ENCODE results near the gene VWA7. TPM values are rescaled to one million over a fixed set of nuclear protein-coding genes. Genes with fewer than 3 reads are reported as not detected.

Gene VWA7
- total and polyA plus RNA-seq, 4 experiments from 2014 or later = 1.00 to 2.5 (median 1.4) TPM

GRCh38 chr6:31725502-31726350 is 51.4 kb downstream of the VWA7 start:
- H3K27me3 Mint-ChIP-seq = peaks cover 0 to 2% of the 10 kb centered on the region in 2 donors
- Histone ChIP-seq H3K27ac (ENCODE audit: low read depth, low read length) (no peak overlapping the region), H3K4me3 (ENCODE audit: low read length in 2 of 2) (no peak overlapping the region), H3K27me3 (ENCODE audit: insufficient read depth, low read length) (no peaks in the 10 kb centered on the region), H3K9me3 (ENCODE audit: control insufficient read depth in 1 of 2, low read length in 2 of 2) (no peaks in the 10 kb centered on the region), H3K36me3 (ENCODE audit: insufficient read depth, low read length) (peaks cover 4% of the 10 kb centered on the region), H3K4me1 (ENCODE audit: insufficient read depth, low read length) (peaks cover 43% of the 10 kb centered on the region)
- H3K4me1 Mint-ChIP-seq = peaks cover 19 to 55% (median 32%) of the 10 kb centered on the region in 4 donors
- no peak overlapping the region for H3K4me3 Mint-ChIP-seq
- ChIA-PET POLR2A (ENCODE audit: partially characterized antibody) (interaction anchor here (1.0 to 7.6 kb wide), 3 partner anchors 12 to 92 kb away, joined by 3 to 77 read pairs (median 5); partner anchors contain the start of genes CLIC1 and MSH5), CTCF (ENCODE audit: partially characterized antibody) (interaction anchor here (1.0 to 17.2 kb wide), 6 partner anchors 31 to 128 kb away, joined by 3 to 173 read pairs (median 3); partner anchors contain the start of genes VARS1 and VWA7)
- H3K36me3 Mint-ChIP-seq = peaks cover 10 to 12% of the 10 kb centered on the region in 2 donors
- peak overlapping the region in 5 of 7 donors; percentile 12 to 63 (median 53) for H3K27ac Mint-ChIP-seq
- no peak for DNase-seq
- no peaks in the 10 kb centered on the region for H3K9me3 Mint-ChIP-seq
- intact Hi-C loops (cut with micrococcal nuclease) = no loop called here

- Histone ChIP-seq H3K4me3 (ENCODE audit: low read length in 2 of 2) (no peak overlapping the region), H3K4me1 (ENCODE audit: insufficient read depth, low read length) (peaks cover 34% of the 10 kb centered on the region), H3K9me3 (ENCODE audit: control insufficient read depth in 1 of 2, low read length in 2 of 2) (no peaks in the 10 kb centered on the region), H3K36me3 (ENCODE audit: insufficient read depth, low read length) (no peaks in the 10 kb centered on the region), H3K27me3 (ENCODE audit: insufficient read depth, low read length) (no peaks in the 10 kb centered on the region), H3K27ac (ENCODE audit: low read depth, low read length) (no peak overlapping the region)
- ChIA-PET POLR2A (ENCODE audit: partially characterized antibody) (interaction anchor here (1.0 to 7.6 kb wide), 2 partner anchors 14 to 93 kb away, joined by 3 to 77 read pairs; partner anchors contain the start of genes CLIC1 and MSH5), CTCF (ENCODE audit: partially characterized antibody) (interaction anchor here (1.0 to 1.6 kb wide), 2 partner anchors 72 to 106 kb away, joined by 3 to 4 read pairs; partner anchors contain the start of gene VARS1)
- intact Hi-C loops (cut with micrococcal nuclease) = no loop called here
- peaks cover 0 to 4% of the 10 kb centered on the region in 2 donors for H3K36me3 Mint-ChIP-seq
- peak overlapping the region in 2 of 7 donors; percentile 32 to 65 for H3K27ac Mint-ChIP-seq
- no peak for DNase-seq
- peaks cover 12 to 41% (median 21%) of the 10 kb centered on the region in 4 donors for H3K4me1 Mint-ChIP-seq
- H3K9me3 Mint-ChIP-seq = no peaks in the 10 kb centered on the region
- no peak overlapping the region for H3K4me3 Mint-ChIP-seq
- H3K27me3 Mint-ChIP-seq = peaks cover 0 to 2% of the 10 kb centered on the region in 2 donors
Observed at GRCh38 chr6:31723980-31724691, 53.0 kb downstream of the VWA7 start.

- Mint-ChIP-seq H3K9me3 (no peaks in the 10 kb centered on the region), H3K27ac (peak within 1 kb of the TSS in 1 of 7 donors; percentile 32), H3K4me1 (peaks cover 11 to 34% (median 19%) of the 10 kb centered on the region in 4 donors), H3K4me3 (no peak within 1 kb of the TSS), H3K27me3 (peaks cover 0 to 2% of the 10 kb centered on the region in 2 donors), H3K36me3 (peaks cover 0 to 4% of the 10 kb centered on the region in 2 donors)
- Histone ChIP-seq H3K27ac (ENCODE audit: low read depth, low read length) (no peak within 1 kb of the TSS), H3K9me3 (ENCODE audit: control insufficient read depth in 1 of 2, low read length in 2 of 2) (no peaks in the 10 kb centered on the region), H3K27me3 (ENCODE audit: insufficient read depth, low read length) (no peaks in the 10 kb centered on the region), H3K4me3 (ENCODE audit: low read length in 2 of 2) (no peak within 1 kb of the TSS), H3K36me3 (ENCODE audit: insufficient read depth, low read length) (no peaks in the 10 kb centered on the region), H3K4me1 (ENCODE audit: insufficient read depth, low read length) (peaks cover 27% of the 10 kb centered on the region)
- ChIA-PET CTCF (ENCODE audit: partially characterized antibody) (interaction anchor here (1.1 to 1.6 kb wide), 4 partner anchors 9 to 107 kb away, joined by 3 to 4 read pairs (median 3); no protein-coding TSS in a partner anchor), POLR2A (ENCODE audit: partially characterized antibody) (interaction anchor here (1.0 kb wide), 1 partner anchor 91 kb away, joined by 4 read pairs; no protein-coding TSS in a partner anchor)
- no peak for DNase-seq
- intact Hi-C loops (cut with micrococcal nuclease) = no loop called here
Observed at GRCh38 chr6:31723245-31723979, 53.7 kb downstream of the VWA7 start, which contains the start of gene MPIG6B. MPIG6B (plus strand) TSS chr6:31723373; CDS start chr6:31723384, 11 bp downstream.

GRCh38 chr6:31722173-31722572 is 55.0 kb downstream of the VWA7 start:
- Histone ChIP-seq H3K36me3 (ENCODE audit: insufficient read depth, low read length) (no peaks in the 10 kb centered on the region), H3K9me3 (ENCODE audit: control insufficient read depth in 1 of 2, low read length in 2 of 2) (no peaks in the 10 kb centered on the region), H3K27me3 (ENCODE audit: insufficient read depth, low read length) (no peaks in the 10 kb centered on the region), H3K27ac (ENCODE audit: low read depth, low read length) (no peak overlapping the region), H3K4me1 (ENCODE audit: insufficient read depth, low read length) (peaks cover 16% of the 10 kb centered on the region), H3K4me3 (ENCODE audit: low read length in 2 of 2) (no peak overlapping the region)
- POLR2A ChIA-PET (ENCODE audit: partially characterized antibody) = interaction anchor here (1.0 kb wide), 1 partner anchor 92 kb away, joined by 4 read pairs; no protein-coding TSS in a partner anchor
- H3K4me1 Mint-ChIP-seq = peaks cover 6 to 22% (median 13%) of the 10 kb centered on the region in 4 donors
- intact Hi-C loops (cut with micrococcal nuclease) = no loop called here
- no peak overlapping the region for H3K4me3 Mint-ChIP-seq
- H3K27ac Mint-ChIP-seq = no peak overlapping the region
- DNase-seq = no peak
- peaks cover 0 to 2% of the 10 kb centered on the region in 2 donors for H3K27me3 Mint-ChIP-seq
- no peaks in the 10 kb centered on the region for H3K9me3 Mint-ChIP-seq
- H3K36me3 Mint-ChIP-seq = peaks cover 0 to 4% of the 10 kb centered on the region in 2 donors
- CTCF ChIA-PET (ENCODE audit: partially characterized antibody) = interaction anchor here (1.1 to 1.6 kb wide), 2 partner anchors 48 to 108 kb away, joined by 3 to 4 read pairs; no protein-coding TSS in a partner anchor

- POLR2A ChIA-PET (ENCODE audit: partially characterized antibody) = no interaction called here
- H3K4me1 Mint-ChIP-seq = peaks cover 4 to 15% (median 9%) of the 10 kb centered on the region in 4 donors
- peaks cover 0 to 2% of the 10 kb centered on the region in 2 donors for H3K27me3 Mint-ChIP-seq
- no peaks in the 10 kb centered on the region for H3K27me3 ChIP-seq (ENCODE audit: insufficient read depth, low read length)
- H3K9me3 ChIP-seq (ENCODE audit: control insufficient read depth in 1 of 2, low read length in 2 of 2) = no peaks in the 10 kb centered on the region
- no peaks in the 10 kb centered on the region for H3K36me3 ChIP-seq (ENCODE audit: insufficient read depth, low read length)
- intact Hi-C loops (cut with micrococcal nuclease) = no loop called here
- no peak within 1 kb of the TSS for H3K4me3 Mint-ChIP-seq
- no peak within 1 kb of the TSS for H3K27ac ChIP-seq (ENCODE audit: low read depth, low read length)
- DNase-seq = no peak
- H3K27ac Mint-ChIP-seq = peak within 1 kb of the TSS in 1 of 7 donors; percentile 74
- H3K4me3 ChIP-seq (ENCODE audit: low read length in 2 of 2) = no peak within 1 kb of the TSS
- H3K36me3 Mint-ChIP-seq = peaks cover 0 to 4% of the 10 kb centered on the region in 2 donors
- CTCF ChIA-PET (ENCODE audit: partially characterized antibody) = no interaction called here
- H3K9me3 Mint-ChIP-seq = no peaks in the 10 kb centered on the region
- peaks cover 10% of the 10 kb centered on the region for H3K4me1 ChIP-seq (ENCODE audit: insufficient read depth, low read length)
Observed at GRCh38 chr6:31721351-31722020, 55.6 kb downstream of the VWA7 start, which contains the start of gene LY6G6C. LY6G6C (minus strand) TSS chr6:31721746; CDS start chr6:31721679, 67 bp downstream.

GRCh38 chr6:31720196-31720770 is 56.8 kb downstream of the VWA7 start:
- Mint-ChIP-seq H3K4me1 (peaks cover 0 to 5% (median under 1%) of the 10 kb centered on the region in 4 donors), H3K4me3 (no peak overlapping the region), H3K9me3 (no peaks in the 10 kb centered on the region), H3K36me3 (no peaks in the 10 kb centered on the region), H3K27ac (peak overlapping the region in 2 of 7 donors; percentile 24 to 71), H3K27me3 (peaks cover 0 to 2% of the 10 kb centered on the region in 2 donors)
- ChIA-PET POLR2A (ENCODE audit: partially characterized antibody) (interaction anchor here (0.6 to 1.2 kb wide), 2 partner anchors 18 to 101 kb away, joined by 3 to 6 read pairs; no protein-coding TSS in a partner anchor), CTCF (ENCODE audit: partially characterized antibody) (interaction anchor here (1.7 kb wide), 1 partner anchor 49 kb away, joined by 5 read pairs; no protein-coding TSS in a partner anchor)
- Histone ChIP-seq H3K27ac (ENCODE audit: low read depth, low read length) (no peak overlapping the region), H3K36me3 (ENCODE audit: insufficient read depth, low read length) (no peaks in the 10 kb centered on the region), H3K9me3 (ENCODE audit: control insufficient read depth in 1 of 2, low read length in 2 of 2) (no peaks in the 10 kb centered on the region), H3K4me3 (ENCODE audit: low read length in 2 of 2) (no peak overlapping the region), H3K4me1 (ENCODE audit: insufficient read depth, low read length) (no peaks in the 10 kb centered on the region), H3K27me3 (ENCODE audit: insufficient read depth, low read length) (no peaks in the 10 kb centered on the region)
- intact Hi-C loops (cut with micrococcal nuclease) = no loop called here
- no peak for DNase-seq

All from CD4-positive, alpha-beta memory T cell (primary cell).